DOHH2 (cell line): Measurements from ENCODE around the gene CYTH4.

Experiments
- H3F3A ChIP-seq: fragments of 200-600 bp; sonication (generic), shearing (Covaris generic); 2 replicates; pipeline ENCODE4 v1.6.0; 2016; ENCODE audit warnings: antibody characterized with exemption, mild to moderate bottlenecking; ENCODE audit not compliant: control insufficient read depth, insufficient read depth
- H3K27ac ChIP-seq: fragments of 200-600 bp; sonication (generic); 2 replicates; pipeline ENCODE4 v1.5.1; 2014; ENCODE audit warnings: low read depth, mild to moderate bottlenecking, low read length, moderate library complexity
- H3K27me3 ChIP-seq: fragments of 200-600 bp; sonication (generic); 2 replicates; pipeline ENCODE4 v1.6.1; 2014; ENCODE audit warnings: mild to moderate bottlenecking, low read length, mixed read lengths; ENCODE audit not compliant: control insufficient read depth
- H3K36me3 ChIP-seq: fragments of 200-600 bp; sonication (generic); 2 replicates; pipeline ENCODE4 v1.6.1; 2014; ENCODE audit warnings: mild to moderate bottlenecking, low read length, moderate library complexity, mixed read lengths; ENCODE audit not compliant: control insufficient read depth
- H3K4me1 ChIP-seq: fragments of 200-600 bp; sonication (generic); 2 replicates; pipeline ENCODE4 v1.6.1; 2014; ENCODE audit warnings: mild to moderate bottlenecking, low read length, mixed read lengths; ENCODE audit not compliant: control insufficient read depth
- H3K4me2 ChIP-seq: fragments of 200-600 bp; sonication (generic); 2 replicates; pipeline ENCODE4 v1.6.0; 2014; ENCODE audit warnings: mild to moderate bottlenecking, low read length, moderate library complexity
- H3K4me3 ChIP-seq: fragments of 200-600 bp; sonication (generic); 2 replicates; pipeline ENCODE4 v1.5.1; 2014; ENCODE audit warnings: mild to moderate bottlenecking, low read length, mixed read lengths
- H3K79me2 ChIP-seq: fragments of 200-600 bp; sonication (generic); 2 replicates; pipeline ENCODE4 v1.6.1; 2014; ENCODE audit warnings: mild to moderate bottlenecking, low read length, mixed read lengths; ENCODE audit not compliant: control insufficient read depth
- H3K9me2 ChIP-seq: fragments of 200-600 bp; sonication (generic); replicated peaks from 2 replicates; pipeline ENCODE4 v1.6.1; 2014; ENCODE audit warnings: mild to moderate bottlenecking, low read length, mixed read lengths; ENCODE audit not compliant: control insufficient read depth
- H3K9me3 ChIP-seq: fragments of 200-600 bp; sonication (generic); 2 replicates; pipeline ENCODE4 v1.6.1; 2014; ENCODE audit warnings: antibody characterized with exemption, low read length, mixed read lengths; ENCODE audit not compliant: control insufficient read depth, insufficient read depth
- H4K20me1 ChIP-seq: fragments of 200-600 bp; sonication (generic); 2 replicates; pipeline ENCODE4 v1.6.0; 2014; ENCODE audit warnings: low read depth, mild to moderate bottlenecking, antibody characterized with exemption, low read length, moderate library complexity; ENCODE audit not compliant: control insufficient read depth, insufficient read depth
- EZH2phosphoT487 ChIP-seq: fragments of 200-600 bp; sonication (generic); IDR thresholded peaks from 2 replicates; pipeline ENCODE4 v1.6.1; 2017; ENCODE audit warnings: borderline replicate concordance, mild to moderate bottlenecking, antibody characterized with exemption, low read length, moderate library complexity, mixed read lengths
- TF ChIP-seq, protein P1 (sequence below): fragments of 200-600 bp; sonication (generic); IDR thresholded peaks from one replicate; pipeline ENCODE4 v1.5.1; 2014; ENCODE audit warnings: antibody characterized with exemption, mild to moderate bottlenecking, low read depth, low read length; ENCODE audit not compliant: poor library complexity, severe bottlenecking

CYTH4 gene

DNA sequence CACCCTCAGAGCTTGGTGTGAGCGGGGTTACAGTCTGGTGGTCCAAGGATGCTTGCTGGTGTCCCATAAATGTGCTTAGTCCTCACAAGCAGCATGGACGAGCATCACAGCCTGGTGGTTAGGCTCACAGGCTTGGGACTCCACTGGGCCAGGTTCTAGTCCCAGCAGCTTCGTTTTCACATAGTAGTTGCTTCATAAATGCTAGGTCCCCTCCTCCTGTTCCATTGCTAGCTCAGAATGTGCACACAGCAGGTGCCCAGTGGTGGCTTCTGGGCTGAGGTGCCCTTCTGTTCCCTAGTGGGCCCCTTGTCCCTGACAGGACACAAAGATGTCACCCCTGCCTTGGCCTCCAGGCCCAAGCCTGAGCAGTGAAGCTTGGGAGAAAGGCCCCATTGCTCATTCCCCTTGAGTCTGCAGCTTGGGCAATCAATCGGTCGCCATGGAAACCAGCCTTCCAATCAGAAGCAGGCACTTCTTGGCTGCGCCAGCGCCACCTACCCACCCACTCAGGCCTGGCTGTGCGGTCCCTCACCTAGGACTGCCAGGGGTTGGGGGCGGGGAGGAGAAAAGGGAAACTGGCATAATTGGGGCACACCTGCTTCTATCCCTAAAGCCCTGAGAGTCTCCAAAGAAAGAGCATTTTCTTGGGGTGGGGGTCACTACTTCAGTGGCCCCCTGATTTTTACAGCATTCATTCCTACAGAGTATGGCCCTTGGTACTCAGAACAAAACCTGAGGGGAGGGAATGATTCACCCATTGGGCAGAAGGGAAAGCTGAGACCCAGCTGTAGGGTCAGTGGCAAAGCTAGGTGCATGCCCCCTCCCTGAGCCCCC is 48.1 kb downstream of the CYTH4 start:
- Histone ChIP-seq H3K9me3 (no peaks in the 10 kb centered on the region), H3K4me2 (no peak overlapping the region), H3K79me2 (no peaks in the 10 kb centered on the region), H3K27ac (no peak overlapping the region), H3K9me2 (no peaks in the 10 kb centered on the region), H3K27me3 (peaks cover 39% of the 10 kb centered on the region), H3F3A (no peaks in the 10 kb centered on the region), H3K4me3 (no peak overlapping the region), H3K4me1 (peaks cover 7% of the 10 kb centered on the region; the same call in 1 of the 2 replicates), H3K36me3 (no peaks in the 10 kb centered on the region), H4K20me1 (no peaks in the 10 kb centered on the region)
- TF ChIP-seq EZH2phosphoT487, result no peak
- TF ChIP-seq, protein P1, sequence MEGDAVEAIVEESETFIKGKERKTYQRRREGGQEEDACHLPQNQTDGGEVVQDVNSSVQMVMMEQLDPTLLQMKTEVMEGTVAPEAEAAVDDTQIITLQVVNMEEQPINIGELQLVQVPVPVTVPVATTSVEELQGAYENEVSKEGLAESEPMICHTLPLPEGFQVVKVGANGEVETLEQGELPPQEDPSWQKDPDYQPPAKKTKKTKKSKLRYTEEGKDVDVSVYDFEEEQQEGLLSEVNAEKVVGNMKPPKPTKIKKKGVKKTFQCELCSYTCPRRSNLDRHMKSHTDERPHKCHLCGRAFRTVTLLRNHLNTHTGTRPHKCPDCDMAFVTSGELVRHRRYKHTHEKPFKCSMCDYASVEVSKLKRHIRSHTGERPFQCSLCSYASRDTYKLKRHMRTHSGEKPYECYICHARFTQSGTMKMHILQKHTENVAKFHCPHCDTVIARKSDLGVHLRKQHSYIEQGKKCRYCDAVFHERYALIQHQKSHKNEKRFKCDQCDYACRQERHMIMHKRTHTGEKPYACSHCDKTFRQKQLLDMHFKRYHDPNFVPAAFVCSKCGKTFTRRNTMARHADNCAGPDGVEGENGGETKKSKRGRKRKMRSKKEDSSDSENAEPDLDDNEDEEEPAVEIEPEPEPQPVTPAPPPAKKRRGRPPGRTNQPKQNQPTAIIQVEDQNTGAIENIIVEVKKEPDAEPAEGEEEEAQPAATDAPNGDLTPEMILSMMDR, result peak; percentile 69

DNA sequence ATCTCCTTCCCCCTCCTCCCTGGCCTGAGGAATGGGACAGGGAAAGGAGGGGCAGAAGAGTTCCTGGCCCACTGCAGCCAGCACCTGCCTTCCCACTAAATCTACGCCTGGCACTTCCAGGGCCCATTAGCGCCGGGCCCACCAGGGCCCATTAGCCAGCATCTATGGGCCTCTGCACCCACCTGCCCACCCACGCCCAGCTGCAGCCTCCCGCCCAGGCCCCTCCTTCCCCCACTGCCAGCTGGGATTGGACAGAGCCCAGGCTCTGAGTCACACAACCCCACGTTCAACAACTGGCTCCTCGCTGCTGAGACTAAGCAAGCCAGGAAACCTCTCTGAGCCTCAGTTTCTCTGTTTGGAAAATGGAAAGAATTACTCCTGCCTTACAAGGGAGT is 48.7 kb downstream of the CYTH4 start:
- peaks cover 7% of the 10 kb centered on the region; the same call in 1 of the 2 replicates for H3K4me1 ChIP-seq
- TF ChIP-seq, protein P1, result no peak
- no peak for TF ChIP-seq EZH2phosphoT487

DNA sequence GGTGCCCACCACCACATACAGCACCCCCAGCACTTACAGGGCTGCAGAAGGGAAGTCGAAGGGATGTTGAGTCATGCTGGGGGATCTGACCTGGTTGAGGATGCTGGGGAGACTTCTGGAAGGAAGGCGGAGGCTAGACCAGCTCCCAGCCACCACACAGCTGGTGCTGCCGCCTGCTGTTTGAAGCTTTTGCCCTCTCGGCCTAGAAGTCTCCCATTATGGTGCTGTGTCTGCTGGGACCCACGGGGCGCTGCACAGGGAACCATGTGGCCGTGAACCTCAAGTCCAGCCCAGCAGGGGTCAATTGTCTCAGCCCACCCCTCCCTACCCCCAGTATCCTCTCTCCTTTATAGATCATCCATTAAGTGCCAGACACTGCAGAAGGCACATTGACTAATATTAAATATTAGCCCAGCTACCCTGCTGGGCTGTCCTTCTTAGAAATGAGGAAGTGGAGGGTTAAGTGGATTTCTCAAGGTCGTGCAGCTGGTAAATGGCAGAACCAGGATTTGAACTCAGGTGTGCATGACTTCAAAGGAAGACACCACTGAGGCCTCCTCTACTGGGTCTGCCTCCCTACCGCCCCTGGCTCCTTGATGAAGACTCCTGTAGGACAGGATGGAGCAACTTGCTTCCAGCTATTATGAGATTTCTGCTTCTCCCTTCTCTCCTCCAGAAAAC is 49.7 kb downstream of the CYTH4 start:
- Histone ChIP-seq H3K4me2 (no peak overlapping the region), H3K4me1 (peaks cover 7% of the 10 kb centered on the region; the same call in 1 of the 2 replicates), H3K27me3 (peaks cover 46% of the 10 kb centered on the region)

More for the DNA sequence above, 48.7 kb downstream of the CYTH4 start:
- no peaks in the 10 kb centered on the region for H3F3A ChIP-seq
- H3K79me2 ChIP-seq, result no peaks in the 10 kb centered on the region
- H3K36me3 ChIP-seq, result no peaks in the 10 kb centered on the region
- no peaks in the 10 kb centered on the region for H4K20me1 ChIP-seq
- peaks cover 43% of the 10 kb centered on the region for H3K27me3 ChIP-seq
- no peak overlapping the region for H3K4me2 ChIP-seq
- no peaks in the 10 kb centered on the region for H3K9me3 ChIP-seq
- no peak overlapping the region for H3K4me3 ChIP-seq
- no peaks in the 10 kb centered on the region for H3K9me2 ChIP-seq
- H3K27ac ChIP-seq, result no peak overlapping the region

More for the DNA sequence above, 49.7 kb downstream of the CYTH4 start:
- no peaks in the 10 kb centered on the region for H3K9me3 ChIP-seq
- H3K79me2 ChIP-seq, result no peaks in the 10 kb centered on the region
- no peak overlapping the region for H3K4me3 ChIP-seq
- H3K36me3 ChIP-seq, result no peaks in the 10 kb centered on the region
- no peak for TF ChIP-seq EZH2phosphoT487
- TF ChIP-seq, protein P1, result no peak
- H3K9me2 ChIP-seq, result no peaks in the 10 kb centered on the region
- no peak overlapping the region for H3K27ac ChIP-seq
- no peaks in the 10 kb centered on the region for H4K20me1 ChIP-seq
- no peaks in the 10 kb centered on the region for H3F3A ChIP-seq
